NCI-H345 treated with DMSO at 0.1 percent for 48 hours (cell line): ENCODE measurements around the gene AAMDC.
"Not testable (repeated sequence)": the region's sequence is repeated elsewhere in the genome, so short reads cannot be mapped to it uniquely, and the experiment has no call there.

Experiments
- DNase-seq: peaks from one replicate; lab custom pipeline; 2025; ENCODE audit not compliant: unreplicated experiment; lab: John Stamatoyannopoulos, UW

The AAMDC gene

GRCh38 chr11:77819921-77820564 is 901 bp upstream of the AAMDC start:
- no peak for DNase-seq

GRCh38 chr11:77821349-77821851 is 456 bp downstream of the AAMDC start:
- DNase-seq = no peak

GRCh38 chr11:77822126-77822525 is 1.2 kb downstream of the AAMDC start:
- not testable (repeated sequence) for DNase-seq

GRCh38 chr11:77823775-77824174 is 2.8 kb downstream of the AAMDC start:
- no peak for DNase-seq

GRCh38 chr11:77828926-77829325 is 8.0 kb downstream of the AAMDC start:
- no peak for DNase-seq

GRCh38 chr11:77833302-77833701 is 12.4 kb downstream of the AAMDC start:
- DNase-seq = no peak

GRCh38 chr11:77842441-77843121 is 21.6 kb downstream of the AAMDC start:
- DNase-seq = no peak

- DNase-seq = not testable (repeated sequence)
Observed at GRCh38 chr11:77843700-77844099, 22.8 kb downstream of the AAMDC start.

GRCh38 chr11:77851503-77851902 is 30.6 kb downstream of the AAMDC start:
- no peak for DNase-seq

GRCh38 chr11:77854838-77855237 is 33.9 kb downstream of the AAMDC start:
- no peak for DNase-seq

GRCh38 chr11:77857906-77858457 is 37.0 kb downstream of the AAMDC start:
- not testable (repeated sequence) for DNase-seq

GRCh38 chr11:77861444-77861843 is 40.5 kb downstream of the AAMDC start:
- not testable (repeated sequence) for DNase-seq

- no peak for DNase-seq
Observed at GRCh38 chr11:77865805-77866204, 44.9 kb downstream of the AAMDC start.

GRCh38 chr11:77866336-77866735 is 45.4 kb downstream of the AAMDC start:
- DNase-seq = no peak

GRCh38 chr11:77868744-77869143 is 47.8 kb downstream of the AAMDC start:
- no peak for DNase-seq

- DNase-seq = no peak
Observed at GRCh38 chr11:77871855-77872254, 50.9 kb downstream of the AAMDC start.

GRCh38 chr11:77873345-77873744 is 52.4 kb downstream of the AAMDC start:
- no peak for DNase-seq

- no peak for DNase-seq
Observed at GRCh38 chr11:77874206-77874605, 53.3 kb downstream of the AAMDC start.

GRCh38 chr11:77876045-77876444 is 55.1 kb downstream of the AAMDC start:
- no peak for DNase-seq

GRCh38 chr11:77878247-77878646 is 57.3 kb downstream of the AAMDC start:
- DNase-seq = not testable (repeated sequence)

- no peak for DNase-seq
Observed at GRCh38 chr11:77879218-77879617, 58.3 kb downstream of the AAMDC start.

GRCh38 chr11:77882396-77882795 is 61.5 kb downstream of the AAMDC start:
- DNase-seq = no peak
